H1 (cell line): Measurements from ENCODE around the gene INTS6. TPM values are rescaled to one million over a fixed set of nuclear protein-coding genes. Genes with fewer than 3 reads are reported as not detected.

Experiments used
- CTCF ChIA-PET: fragments of 300-600 bp; sonication (Branson Sonifier 250); formaldehyde crosslinking; loops from one replicate; lab custom pipeline; 2021; ENCODE audit not compliant: partially characterized antibody; lab: Charles Lee
- POLR2A ChIA-PET: fragments of 300-600 bp; sonication (Branson Sonifier 250); formaldehyde crosslinking; loops from one replicate; lab custom pipeline; 2021; ENCODE audit warnings: inconsistent platforms; ENCODE audit not compliant: partially characterized antibody; lab: Charles Lee
- DNase-seq, 2 experiments: peaks; one replicate each; pipeline versions ENCODE4 v3.0.0 to v3.0.0-alpha.2; 2010 to 2022; ENCODE audit warnings: low spot score in 2 of 2, low read depth in 1 of 2, mixed read lengths in 1 of 2
- FAIRE-seq: peaks from 2 replicates; lab custom pipeline; 2011; peaks lifted over from hg19 to GRCh38; lab: Jason Lieb, UNC
- H2AFZ ChIP-seq: 2 replicates; pipeline ENCODE4 v1.8.1; 2012; ENCODE audit warnings: low read length, inconsistent platforms
- H2AK5ac ChIP-seq: 2 replicates; pipeline ENCODE4 v1.6.1; 2013; ENCODE audit warnings: low read depth, low read length
- H2BK120ac ChIP-seq: replicated peaks from 2 replicates; pipeline ENCODE3; 2013; ENCODE audit warnings: low read depth, low read length, inconsistent platforms
- H2BK12ac ChIP-seq: 2 replicates; pipeline ENCODE4 v1.6.1; 2013; ENCODE audit warnings: low read depth, low read length
- H2BK15ac ChIP-seq: 2 replicates; pipeline ENCODE4 v1.6.1; 2013; ENCODE audit warnings: low read length
- H2BK20ac ChIP-seq: 2 replicates; pipeline ENCODE4 v1.6.1; 2013; ENCODE audit warnings: low read length
- H2BK5ac ChIP-seq: 2 replicates; pipeline ENCODE4 v1.6.1; 2013; ENCODE audit warnings: low read depth, low read length
- H3K14ac ChIP-seq: 2 replicates; pipeline ENCODE4 v1.6.1; 2013; ENCODE audit warnings: inconsistent platforms; ENCODE audit not compliant: insufficient read length
- H3K18ac ChIP-seq: 2 replicates; pipeline ENCODE4 v1.6.1; 2013; ENCODE audit warnings: low read length; ENCODE audit errors: extremely low read depth
- H3K23ac ChIP-seq: 2 replicates; pipeline ENCODE4 v1.6.1; 2013; ENCODE audit warnings: inconsistent platforms; ENCODE audit not compliant: insufficient read length
- H3K23me2 ChIP-seq: 2 replicates; pipeline ENCODE4 v1.6.1; 2013; ENCODE audit warnings: low read depth, low read length
- H3K27ac ChIP-seq: 2 replicates; pipeline ENCODE4 v1.6.1; 2011; ENCODE audit warnings: low read depth, low read length, inconsistent platforms
- H3K27me3 ChIP-seq, 4 experiments: replicated peaks in 1 of 4; 1 replicate in 1 of 4; 2 replicates in 3 of 4; pipeline versions ENCODE4 v1.6.1 to v1.8.1; 2011 to 2013; ENCODE audit warnings: low read length in 3 of 4, mild to moderate bottlenecking in 3 of 4, inconsistent platforms in 2 of 4, mixed read lengths in 2 of 4, moderate library complexity in 1 of 4; ENCODE audit not compliant: control insufficient read depth in 3 of 4, insufficient read depth in 3 of 4; ENCODE audit errors: extremely low read depth in 1 of 4
- H3K36me3 ChIP-seq, 4 experiments: 2 replicates each; pipeline versions ENCODE4 v1.6.1 to v1.8.1; 2011 to 2013; ENCODE audit warnings: mild to moderate bottlenecking in 4 of 4, low read length in 3 of 4, moderate library complexity in 2 of 4, control low read depth in 1 of 4, inconsistent platforms in 1 of 4; ENCODE audit not compliant: insufficient read depth in 4 of 4, control insufficient read depth in 2 of 4
- H3K4ac ChIP-seq: replicated peaks from 2 replicates; pipeline ENCODE3; 2013; ENCODE audit warnings: low read length, low read depth, mixed read lengths, inconsistent platforms; ENCODE audit not compliant: insufficient read length
- H3K4me1 ChIP-seq, 4 experiments: replicated peaks in 1 of 4; 1 replicate in 1 of 4; 2 replicates in 3 of 4; pipeline versions ENCODE4 v1.6.1 to v1.8.1; 2011 to 2013; ENCODE audit warnings: low read length in 3 of 4, inconsistent platforms in 2 of 4, mixed read lengths in 1 of 4; ENCODE audit not compliant: insufficient read depth in 4 of 4, control insufficient read depth in 3 of 4
- H3K4me2 ChIP-seq, 2 experiments: 2 replicates each; pipeline versions ENCODE4 v1.6.1 to v1.8.1; 2011 to 2013; ENCODE audit warnings: low read depth in 2 of 2, low read length in 2 of 2, control low read depth in 1 of 2, inconsistent platforms in 1 of 2, mild to moderate bottlenecking in 1 of 2; ENCODE audit not compliant: insufficient read depth in 1 of 2
- H3K4me3 ChIP-seq, 4 experiments: fragments of 200-600, 300-600 bp in 1 of 4; sonication (generic), shearing (Covaris generic), sonication (Bioruptor Twin) in 1 of 4; 2 replicates each; pipeline versions ENCODE4 v1.5.1 to v1.8.1; 2011 to 2016; ENCODE audit warnings: low read length in 4 of 4, low read depth in 3 of 4, control low read depth in 2 of 4, inconsistent platforms in 2 of 4, mild to moderate bottlenecking in 2 of 4, mixed read lengths in 1 of 4, moderate library complexity in 1 of 4; ENCODE audit not compliant: insufficient read depth in 2 of 4; ENCODE audit errors: extremely low read depth in 1 of 4
- H3K56ac ChIP-seq: replicated peaks from 2 replicates; pipeline ENCODE3; 2013; ENCODE audit warnings: low read depth, mild to moderate bottlenecking, mixed read lengths, low read length, inconsistent platforms; ENCODE audit not compliant: insufficient read length
- H3K79me1 ChIP-seq: 2 replicates; pipeline ENCODE4 v1.6.1; 2013; ENCODE audit warnings: low read depth, low read length, control low read depth
- H3K79me2 ChIP-seq, 2 experiments: 2 replicates each; pipeline versions ENCODE4 v1.6.1 to v1.8.1; 2012 to 2013; ENCODE audit warnings: low read length in 2 of 2, mild to moderate bottlenecking in 2 of 2, inconsistent platforms in 1 of 2; ENCODE audit not compliant: insufficient read depth in 2 of 2, control insufficient read depth in 1 of 2
- H3K9ac ChIP-seq, 4 experiments: replicated peaks in 1 of 4; 1 replicate in 1 of 4; 2 replicates in 3 of 4; pipeline versions ENCODE4 v1.6.1 to v1.8.1; 2011 to 2013; ENCODE audit warnings: low read depth in 3 of 4, low read length in 3 of 4, control low read depth in 2 of 4, mild to moderate bottlenecking in 2 of 4, moderate library complexity in 2 of 4, inconsistent platforms in 1 of 4; ENCODE audit errors: extremely low read depth in 1 of 4
- H3K9me3 ChIP-seq, 2 experiments: 2 replicates each; pipeline versions ENCODE4 v1.6.1 to v1.8.1; 2012 to 2013; ENCODE audit warnings: mild to moderate bottlenecking in 2 of 2, moderate library complexity in 2 of 2, control low read depth in 1 of 2, inconsistent platforms in 1 of 2, low read depth in 1 of 2, low read length in 1 of 2, mixed read lengths in 1 of 2; ENCODE audit not compliant: insufficient read depth in 2 of 2
- H4K20me1 ChIP-seq, 2 experiments: replicated peaks in 1 of 2; 2 replicates each; pipeline versions ENCODE3 to v1.8.1; 2011 to 2013; ENCODE audit warnings: inconsistent platforms in 2 of 2, low read length in 2 of 2, mild to moderate bottlenecking in 1 of 2; ENCODE audit not compliant: insufficient read depth in 2 of 2, control insufficient read depth in 1 of 2
- H4K5ac ChIP-seq: 2 replicates; pipeline ENCODE4 v1.6.1; 2013; ENCODE audit warnings: low read length, low read depth, mixed read lengths, inconsistent platforms; ENCODE audit not compliant: insufficient read length
- H4K8ac ChIP-seq: 2 replicates; pipeline ENCODE4 v1.8.0; 2013; ENCODE audit warnings: mild to moderate bottlenecking, moderate library complexity, low read length, inconsistent platforms; ENCODE audit not compliant: insufficient read depth; ENCODE audit errors: extremely low read depth
- H4K91ac ChIP-seq: replicated peaks from 2 replicates; pipeline ENCODE3; 2013; ENCODE audit warnings: low read length, mixed read lengths, inconsistent platforms; ENCODE audit not compliant: insufficient read length
- WGBS, 2 experiments: shearing (Covaris generic) in 1 of 2; methylation state at CpG; one replicate each; pipeline versions ENCODE4 v1.1.6 to v1.1.7; 2013 to 2015; ENCODE audit warnings: low lambda C conversion rate in 2 of 2, mixed read lengths in 2 of 2, inconsistent platforms in 1 of 2, low coverage in 1 of 2, missing lambda C conversion rate in 1 of 2; ENCODE audit not compliant: insufficient replicate concordance in 2 of 2, insufficient coverage in 1 of 2, insufficient read length in 1 of 2; ENCODE audit errors: extremely low coverage in 1 of 2, missing lambda C conversion rate in 1 of 2; 5-methylcytosine and 5-hydroxymethylcytosine counted together
- polyA plus RNA-seq, 7 experiments: library from polyadenylated mRNA; depleted of rRNA in 3 of 7; stranded (reverse) in 5 of 7; unstranded in 2 of 7; fragments of >200 nt in 5 of 7; fragments of 200-250 nt in 2 of 7; gene quantifications; 1 replicate in 5 of 7; 2 replicates in 1 of 7; 4 replicates in 1 of 7; pipeline versions ENCODE4 v1.2.1 to v1.2.3, GENCODE V29; 2011 to 2013; ENCODE audit warnings: missing spikeins in 2 of 7, mixed read lengths in 2 of 7
- total RNA-seq: library from RNA; stranded (reverse); fragmentation: NEBNext Ultra II Directional; extraction: Animal tissue kit (Norgen Biotek cat#: 25700); gene quantifications from 2 replicates; pipeline ENCODE4 v1.2.1, GENCODE V29; 2021

The INTS6 gene
- total and polyA plus RNA-seq, 2 of the 8 experiments (the other 6 are each of a cell fraction or from before 2014, with no cell fraction given), result 12.6 to 42.8 TPM

DNA sequence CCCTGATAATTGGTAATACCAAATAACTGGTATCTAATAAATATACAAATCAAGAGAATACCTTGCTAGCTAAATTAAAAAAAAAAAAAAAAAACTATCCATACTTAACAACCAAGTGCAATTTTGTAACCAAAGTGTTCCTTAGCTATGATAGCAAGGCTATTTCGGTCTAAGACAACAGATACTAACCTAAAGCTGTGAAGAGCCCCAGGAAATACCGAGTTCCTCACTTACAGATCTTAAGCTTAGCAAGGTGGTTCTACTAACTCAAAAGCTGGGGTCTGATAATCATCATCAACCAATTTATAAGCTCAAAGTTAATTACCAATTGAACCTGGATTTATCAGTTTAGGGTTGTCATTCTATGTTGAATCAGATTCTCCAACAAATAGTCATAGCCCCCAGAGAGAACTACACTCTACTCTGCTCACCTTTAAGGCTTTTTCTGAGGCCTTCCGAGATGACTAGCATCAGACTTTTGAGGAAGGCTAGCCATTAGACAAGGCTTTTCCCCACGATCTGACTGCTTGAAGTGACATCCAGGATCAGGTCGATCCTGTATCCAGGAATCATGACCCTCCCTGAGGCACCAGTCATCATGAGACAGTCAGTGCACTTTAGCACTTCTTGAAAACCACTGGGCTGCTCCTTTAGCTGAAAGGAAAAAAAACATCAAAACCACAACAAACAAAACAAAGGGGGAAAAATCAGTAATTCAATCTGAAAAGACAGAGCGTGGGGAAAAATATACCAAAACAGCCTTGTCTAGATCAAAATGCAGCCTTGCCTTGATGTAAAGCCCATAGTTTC lies 31.9 kb downstream of the INTS6 start:
- Histone ChIP-seq H3K14ac (no peak overlapping the region), H2BK120ac (no peak overlapping the region), H3K4me3 (no peak overlapping the region), H3K9ac (no peak overlapping the region), H4K5ac (no peak overlapping the region), H2BK12ac (no peak overlapping the region), H2BK15ac (no peak overlapping the region), H2AK5ac (no peak overlapping the region), H3K36me3 (peaks cover 0 to 38% (median 18%) of the 10 kb centered on the region in 4 experiments; a peak in 5 of 8 replicates), H3K23ac (no peak overlapping the region), H4K8ac (no peak overlapping the region; the same call in 1 of the 2 replicates), H3K27me3 (no peaks in the 10 kb centered on the region), H4K20me1 (no peaks in the 10 kb centered on the region), H2BK5ac (no peak overlapping the region), H3K18ac (0 out of 2 replicates have a peak overlapping the region, but pooled peaks have one; percentile 3), H2AFZ (no peak overlapping the region), H3K9me3 (peaks cover 9 to 12% of the 10 kb centered on the region in 2 experiments; a peak in 3 of 4 replicates), H3K27ac (no peak overlapping the region), H3K23me2 (no peaks in the 10 kb centered on the region; the same call in 1 of the 2 replicates), H3K79me1 (no peaks in the 10 kb centered on the region), H3K4ac (no peak overlapping the region), H2BK20ac (no peak overlapping the region), H3K4me1 (peaks cover 6 to 20% (median 11%) of the 10 kb centered on the region in 4 experiments), H3K79me2 (peaks cover 0 to 88% of the 10 kb centered on the region in 2 experiments; a peak in 2 of 4 replicates), H3K56ac (no peak overlapping the region), H3K4me2 (no peak overlapping the region), H4K91ac (peak overlapping the region; percentile 25)
- no peak for DNase-seq
- ChIA-PET CTCF (interaction anchor here (0.7 to 2.0 kb wide), 5 partner anchors 29 to 376 kb away, joined by 3 to 8 read pairs (median 3); no protein-coding TSS in a partner anchor), POLR2A (interaction anchor here (0.6 to 1.1 kb wide), 7 partner anchors 14 to 747 kb away, joined by 3 to 5 read pairs (median 3); partner anchors contain the start of gene INTS6)
- peak; percentile 83 for FAIRE-seq
- 87% methylated on average over 6 of the region's 6 CpGs; no CpG with 5 or more reads in 1 of the 2 experiments for WGBS, 2 experiments
